Smooth muscle cell (in vitro differentiated cells): ENCODE data around the gene SCUBE1. TPM values are rescaled to one million over a fixed set of nuclear protein-coding genes. Genes with fewer than 3 reads are reported as not detected.
A peak's percentile ranks its signal among the peaks of the same experiment; 100 is the strongest.

Experiments used
- DNase-seq: peaks from one replicate; lab custom pipeline; 2025; ENCODE audit not compliant: unreplicated experiment; lab: John Stamatoyannopoulos, UW
- H2AFZ ChIP-seq: fragments of 200-600 bp; sonication (generic); 2 replicates; pipeline ENCODE4 v1.6.0; 2016; ENCODE audit warnings: antibody characterized with exemption, low read depth, mild to moderate bottlenecking
- H3F3A ChIP-seq: fragments of 200-600 bp; sonication (generic); 2 replicates; pipeline ENCODE4 v1.6.0; 2017; ENCODE audit warnings: antibody characterized with exemption, low read depth
- H3K27ac ChIP-seq: fragments of 200-600 bp; sonication (generic); 2 replicates; pipeline ENCODE4 v1.5.1; 2016; ENCODE audit warnings: low read depth, mild to moderate bottlenecking
- H3K27me3 ChIP-seq: fragments of 200-600 bp; sonication (generic); 2 replicates; pipeline ENCODE4 v1.6.1; 2016; ENCODE audit warnings: low read depth, mild to moderate bottlenecking
- H3K36me3 ChIP-seq: fragments of 200-600 bp; sonication (generic); 2 replicates; pipeline ENCODE4 v1.5.1; 2016; ENCODE audit warnings: low read depth
- H3K4me1 ChIP-seq: fragments of 200-600 bp; sonication (generic); 2 replicates; pipeline ENCODE4 v1.5.1; 2016; ENCODE audit warnings: low read depth
- H3K4me2 ChIP-seq: fragments of 200-600 bp; sonication (generic); 2 replicates; pipeline ENCODE4 v1.6.0; 2016; ENCODE audit warnings: mild to moderate bottlenecking
- H3K4me3 ChIP-seq: fragments of 200-600 bp; sonication (generic); 2 replicates; pipeline ENCODE4 v1.5.1; 2016; ENCODE audit warnings: mild to moderate bottlenecking
- H3K79me2 ChIP-seq: fragments of 200-600 bp; sonication (generic); 2 replicates; pipeline ENCODE4 v1.6.0; 2016; ENCODE audit warnings: low read depth, mild to moderate bottlenecking
- H3K9ac ChIP-seq: fragments of 200-600 bp; sonication (generic); 2 replicates; pipeline ENCODE4 v1.6.0; 2016; ENCODE audit warnings: low read depth
- H3K9me3 ChIP-seq: fragments of 200-600 bp; sonication (generic); replicated peaks from 2 replicates; pipeline ENCODE4 v1.5.1; 2016; ENCODE audit warnings: low read depth
- H4K20me1 ChIP-seq: fragments of 200-600 bp; sonication (generic); 2 replicates; pipeline ENCODE4 v1.6.0; 2016; ENCODE audit warnings: low read depth
- CTCF ChIP-seq: fragments of 200-600 bp; sonication (generic); IDR thresholded peaks from 2 replicates; pipeline ENCODE4 v1.5.1; 2017; ENCODE audit warnings: borderline replicate concordance, mild to moderate bottlenecking, antibody characterized with exemption; ENCODE audit not compliant: insufficient read depth, poor library complexity, severe bottlenecking
- WGBS: methylation state at CpG from one replicate; pipeline ENCODE4 v1.1.7; 2016; ENCODE audit warnings: low lambda C conversion rate; 5-methylcytosine and 5-hydroxymethylcytosine counted together
- polyA plus RNA-seq: library from polyadenylated mRNA; unstranded; fragments of >200 nt; fragmentation: Nextera tagmentation; extraction: Ambion mirVana; gene quantifications from 2 replicates; pipeline ENCODE4 v1.2.1, GENCODE V29; 2016
- total RNA-seq: library from RNA; depleted of rRNA; stranded (reverse); fragments of >200 nt; gene quantifications from 2 replicates; pipeline ENCODE4 v1.2.3, GENCODE V29; 2014

SCUBE1 gene
- total and polyA plus RNA-seq, 2 experiments from 2014 or later, result 13.4 to 16.3 TPM

DNA sequence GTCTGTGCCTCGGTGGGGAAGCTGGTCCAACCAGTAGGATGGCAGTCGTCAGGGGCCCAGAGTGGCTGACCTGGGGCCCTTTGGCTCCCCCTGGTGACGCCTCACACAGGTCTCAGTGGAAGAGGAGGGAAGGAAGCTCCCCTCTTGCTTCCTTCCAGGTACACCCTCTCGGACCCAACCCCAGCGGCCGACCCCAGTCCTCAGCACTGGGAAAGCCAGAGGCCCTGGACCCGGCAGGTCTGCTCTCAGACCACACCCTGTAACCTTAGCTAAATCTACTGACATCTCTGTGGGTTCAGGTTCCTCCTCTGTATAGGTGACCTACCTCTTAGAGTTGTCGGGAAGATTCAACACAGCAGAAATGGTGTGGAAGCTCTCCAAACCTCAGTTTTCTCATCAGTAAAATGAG is 3.4 kb upstream of the SCUBE1 start:
- Histone ChIP-seq H3K36me3 (no peaks in the 10 kb centered on the region), H3K4me3 (no peak overlapping the region), H3K9me3 (no peaks in the 10 kb centered on the region), H3K27ac (no peak overlapping the region), H3K79me2 (no peaks in the 10 kb centered on the region), H2AFZ (no peak overlapping the region), H3K27me3 (peaks cover 20% of the 10 kb centered on the region), H3K9ac (no peak overlapping the region), H3F3A (no peaks in the 10 kb centered on the region), H4K20me1 (no peaks in the 10 kb centered on the region), H3K4me1 (peaks cover 12% of the 10 kb centered on the region), H3K4me2 (no peak overlapping the region)
- WGBS, result 28% methylated on average over 8 of the region's 8 CpGs
- DNase-seq, result peak; percentile 14
- TF ChIP-seq CTCF, result peak; percentile 77

DNA sequence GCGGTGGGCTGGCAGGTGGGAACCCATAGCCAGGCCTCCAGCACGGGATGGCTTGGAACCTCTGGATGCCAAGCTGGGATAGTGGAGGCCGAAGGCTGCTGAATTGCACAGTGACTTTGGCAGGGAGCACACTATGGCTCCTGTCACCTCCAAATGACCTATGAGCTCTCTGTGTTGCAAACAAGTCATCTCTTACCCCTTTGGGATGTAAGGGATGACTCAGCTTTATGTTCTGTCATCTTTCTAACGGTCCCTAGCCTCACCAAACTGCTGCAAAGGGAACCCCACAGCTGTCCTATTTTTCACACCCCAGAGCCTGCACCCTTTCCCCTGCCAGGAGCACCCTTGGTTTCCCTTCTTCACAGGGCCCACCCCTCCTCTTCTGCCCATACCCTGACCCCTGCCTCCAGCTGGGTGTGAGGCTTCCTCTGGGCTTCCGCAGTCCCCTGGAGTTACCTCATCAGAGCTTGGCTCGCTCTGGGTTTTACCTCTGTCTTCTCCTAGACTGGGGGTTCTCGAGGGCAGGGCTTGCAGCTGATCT is 2.7 kb upstream of the SCUBE1 start:
- H3K9ac ChIP-seq, result no peak overlapping the region
- TF ChIP-seq CTCF, result no peak
- no peaks in the 10 kb centered on the region for H3K79me2 ChIP-seq
- H3K27me3 ChIP-seq, result peaks cover 26% of the 10 kb centered on the region
- WGBS, result 69% methylated on average over 7 of the region's 7 CpGs
- no peaks in the 10 kb centered on the region for H3F3A ChIP-seq
- no peaks in the 10 kb centered on the region for H4K20me1 ChIP-seq
- no peak for DNase-seq
- H3K27ac ChIP-seq, result no peak overlapping the region
- H3K4me3 ChIP-seq, result no peak overlapping the region
- no peak overlapping the region for H3K4me2 ChIP-seq
- no peaks in the 10 kb centered on the region for H3K9me3 ChIP-seq
- no peak overlapping the region for H2AFZ ChIP-seq
- no peaks in the 10 kb centered on the region for H3K36me3 ChIP-seq
- H3K4me1 ChIP-seq, result peaks cover 12% of the 10 kb centered on the region

- no peaks in the 10 kb centered on the region for H3F3A ChIP-seq
- H3K27ac ChIP-seq, result no peak overlapping the region
- no peaks in the 10 kb centered on the region for H3K36me3 ChIP-seq
- DNase-seq, result no peak
- H3K4me1 ChIP-seq, result peaks cover 12% of the 10 kb centered on the region
- H3K9ac ChIP-seq, result no peak overlapping the region
- TF ChIP-seq CTCF, result no peak
- H3K9me3 ChIP-seq, result no peaks in the 10 kb centered on the region
- no peak overlapping the region for H2AFZ ChIP-seq
- no peak overlapping the region for H3K4me2 ChIP-seq
- no peak overlapping the region for H3K4me3 ChIP-seq
- no peaks in the 10 kb centered on the region for H3K79me2 ChIP-seq
- H4K20me1 ChIP-seq, result no peaks in the 10 kb centered on the region
- H3K27me3 ChIP-seq, result peaks cover 31% of the 10 kb centered on the region
- 92% methylated on average over 7 of the region's 7 CpGs for WGBS
These were observed 2.2 kb upstream of the SCUBE1 start for GRCh38 chr22:43345356-43345755.

DNA sequence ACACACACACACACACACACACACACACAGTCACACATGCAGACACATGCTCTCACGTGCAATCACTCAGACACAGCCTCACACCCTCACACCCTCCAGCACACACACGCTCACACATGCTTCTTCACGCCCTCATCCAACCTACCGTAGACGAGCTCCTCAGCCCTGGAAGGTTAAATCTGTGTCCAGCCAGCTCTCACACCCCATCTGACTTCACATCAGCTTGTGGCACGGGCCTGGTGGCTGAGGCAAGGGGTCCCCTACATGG is 1.3 kb upstream of the SCUBE1 start:
- peaks cover 34% of the 10 kb centered on the region for H3K27me3 ChIP-seq
- H3K9me3 ChIP-seq, result no peaks in the 10 kb centered on the region
- no peak overlapping the region for H3K4me3 ChIP-seq
- H2AFZ ChIP-seq, result no peak overlapping the region
- 90% methylated on average over 6 of the region's 6 CpGs for WGBS
- no peaks in the 10 kb centered on the region for H3K79me2 ChIP-seq
- H4K20me1 ChIP-seq, result no peaks in the 10 kb centered on the region
- no peak for TF ChIP-seq CTCF
- DNase-seq, result no peak
- H3K27ac ChIP-seq, result no peak overlapping the region
- H3K4me1 ChIP-seq, result peaks cover 12% of the 10 kb centered on the region
- H3K36me3 ChIP-seq, result no peaks in the 10 kb centered on the region
- H3F3A ChIP-seq, result no peaks in the 10 kb centered on the region
- no peak overlapping the region for H3K4me2 ChIP-seq
- H3K9ac ChIP-seq, result no peak overlapping the region
